Neural cell (in vitro differentiated cells): ENCODE data around the gene LPP.

ENCODE experiments used
- CTCF ChIP-seq: fragments of 450-650 bp; IDR thresholded peaks from 2 replicates; pipeline ENCODE4 v1.5.1; 2014; ENCODE audit warnings: antibody characterized with exemption, mild to moderate bottlenecking, moderate library complexity; ENCODE audit not compliant: poor library complexity, severe bottlenecking
- EP300 ChIP-seq: fragments of 450-650 bp; conservative IDR thresholded peaks from 2 replicates; pipeline ENCODE4 v1.6.1; 2014; ENCODE audit warnings: antibody characterized with exemption, mild to moderate bottlenecking, moderate library complexity; ENCODE audit not compliant: poor library complexity, severe bottlenecking
- EZH2 ChIP-seq: fragments of 200-600, 300-800 bp; shearing (Covaris generic), sonication (generic); IDR thresholded peaks from 2 replicates; pipeline ENCODE4 v1.6.1; 2014; ENCODE audit warnings: antibody characterized with exemption, low read length, borderline replicate concordance, mild to moderate bottlenecking; ENCODE audit not compliant: insufficient read depth, poor library complexity, severe bottlenecking
- POLR2AphosphoS5 ChIP-seq: IDR thresholded peaks from 2 replicates; pipeline ENCODE4 v1.6.1; 2012
- RAD21 ChIP-seq: fragments of 450-650 bp; conservative IDR thresholded peaks from 2 replicates; pipeline ENCODE4 v1.6.1; 2014; ENCODE audit warnings: antibody characterized with exemption, mild to moderate bottlenecking, moderate library complexity
- TAF1 ChIP-seq: IDR thresholded peaks from 2 replicates; pipeline ENCODE4 v1.6.1; 2012; ENCODE audit warnings: low read depth

- TF ChIP-seq POLR2AphosphoS5 (no peak), CTCF (no peak), EZH2 (no peak), RAD21 (no peak), EP300 (no peak), TAF1 (no peak)
Observed at GRCh38 chr3:188242436-188243123, 88.6 kb downstream of the LPP start.
